HG03342 (cell line): ENCODE measurements around the gene SHD.
"Not testable (repeated sequence)": the region's sequence is repeated elsewhere in the genome, so short reads cannot be mapped to it uniquely, and the experiment has no call there.

Experiments used
- ATAC-seq: cut with Tn5 transposase; IDR thresholded peaks from one replicate; pipeline ENCODE4 v1.9.1; 2021; ENCODE audit warnings: mild to moderate bottlenecking, moderate library complexity; ENCODE audit not compliant: unreplicated experiment

SHD gene

GRCh38 chr19:4278419-4279266 lies at the start of gene SHD:
Gene SHD (plus strand): TSS chr19:4279266. CDS start chr19:4280064, 798 bp downstream.
- ATAC-seq: no peak

- not testable (repeated sequence) for ATAC-seq
Measured at GRCh38 chr19:4230237-4230636, 48.8 kb upstream of the SHD start.

GRCh38 chr19:4231521-4231920 lies 47.5 kb upstream of the SHD start:
- ATAC-seq: not testable (repeated sequence)

GRCh38 chr19:4232139-4232538 lies 46.9 kb upstream of the SHD start:
- ATAC-seq: not testable (repeated sequence)

DNA sequence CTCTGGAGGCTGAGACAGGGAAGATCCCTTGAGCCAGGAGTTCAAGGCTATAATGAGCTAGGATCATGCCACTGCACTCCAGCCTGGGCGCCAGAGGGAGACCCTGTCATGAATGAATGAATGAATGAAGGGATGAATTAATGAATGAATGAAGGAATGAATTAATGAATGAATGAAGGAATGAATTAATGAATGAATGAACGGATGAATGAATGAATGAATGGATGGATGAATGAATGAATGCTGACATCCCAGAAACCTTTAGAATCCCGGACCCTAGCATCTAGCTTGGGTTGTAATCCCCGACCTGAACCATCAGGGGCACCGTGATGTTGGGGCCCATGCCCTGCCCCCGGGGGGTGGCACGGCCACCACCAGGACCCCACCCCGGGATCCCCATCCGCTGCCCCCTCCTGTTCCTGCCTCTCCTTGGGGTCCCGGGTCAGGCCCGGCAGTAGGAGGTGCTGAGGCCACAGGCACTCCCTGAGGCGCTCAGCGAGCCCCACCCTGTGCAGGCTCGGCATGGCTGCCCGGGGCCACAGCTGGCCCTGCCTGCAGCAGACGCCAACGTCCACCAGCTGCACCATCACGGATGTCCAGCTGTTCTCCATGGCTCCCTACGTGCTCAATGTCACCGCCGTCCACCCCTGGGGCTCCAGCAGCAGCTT lies 46.3 kb upstream of the SHD start:
- no peak for ATAC-seq

DNA sequence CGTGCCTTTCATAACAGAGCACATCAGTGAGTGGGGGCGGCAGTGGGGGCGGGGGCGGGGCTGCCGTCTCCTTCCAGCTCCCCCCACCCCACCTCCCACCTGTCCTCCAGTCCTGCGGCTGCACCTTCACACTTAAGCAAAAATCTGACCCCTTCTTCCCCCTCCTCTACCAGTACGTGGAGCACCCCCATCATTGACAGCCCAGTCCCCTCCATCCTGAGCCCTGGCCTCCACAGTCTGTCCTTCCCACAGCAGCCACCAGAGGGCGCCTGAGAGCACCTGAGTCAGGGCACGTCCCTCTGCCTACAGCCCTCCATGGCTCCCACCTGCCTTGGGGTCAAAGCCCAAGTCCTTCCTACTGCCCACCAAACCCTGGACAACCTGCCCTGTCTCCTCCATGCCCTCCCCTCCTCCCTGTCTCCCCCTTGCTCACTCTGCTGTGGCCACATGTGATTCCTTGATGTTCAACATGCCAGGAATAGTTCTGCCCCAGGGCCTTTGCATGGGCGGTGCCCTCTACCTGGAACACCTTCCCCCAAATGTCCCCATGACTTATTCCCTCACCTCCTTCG lies 45.7 kb upstream of the SHD start:
- no peak for ATAC-seq

GRCh38 chr19:4234142-4234861 lies 44.8 kb upstream of the SHD start:
- no peak for ATAC-seq

- ATAC-seq: no peak
Measured at GRCh38 chr19:4234862-4235201, 44.2 kb upstream of the SHD start.

GRCh38 chr19:4237510-4237909 lies 41.6 kb upstream of the SHD start:
- not testable (repeated sequence) for ATAC-seq

DNA sequence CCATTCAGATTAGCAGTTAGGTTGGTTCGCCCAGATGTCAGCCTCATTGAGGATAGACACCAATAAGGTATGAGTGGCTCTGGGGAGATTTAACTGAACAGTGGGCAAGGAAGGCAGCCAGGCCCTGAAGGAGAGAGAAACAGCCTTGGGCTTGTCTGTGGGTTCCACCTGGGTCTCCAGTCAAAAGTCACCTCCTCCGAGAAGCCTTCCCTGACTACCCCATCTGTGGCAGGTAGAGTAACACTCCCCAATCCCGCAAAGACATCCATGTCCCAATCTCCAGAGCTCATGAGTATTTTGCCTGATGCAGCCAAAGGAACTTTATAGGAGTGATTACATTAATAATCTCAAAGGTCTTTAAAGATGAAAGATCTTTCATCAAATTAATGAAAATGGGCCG lies 40.2 kb upstream of the SHD start:
- ATAC-seq: no peak

GRCh38 chr19:4241824-4242430 lies 37.1 kb upstream of the SHD start:
- no peak for ATAC-seq

DNA sequence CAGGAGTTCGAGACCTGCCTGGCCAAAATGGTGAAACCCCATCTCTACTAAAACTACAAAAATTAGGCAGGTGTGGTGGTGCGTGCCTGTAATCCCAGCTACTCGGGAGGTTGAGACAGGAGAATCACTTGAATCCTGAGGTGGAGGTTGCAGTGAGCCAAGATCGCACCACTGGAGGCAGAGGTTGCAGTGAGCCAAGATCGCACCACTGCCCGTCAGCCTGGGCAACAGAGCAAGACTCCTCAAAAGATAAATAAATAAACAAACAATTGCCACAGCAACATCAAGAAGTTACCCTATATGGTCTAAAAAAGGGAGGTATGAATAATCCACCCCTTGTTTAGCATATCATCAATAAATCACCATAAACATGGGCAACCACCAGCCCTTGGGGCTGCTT lies 33.1 kb upstream of the SHD start:
- not testable (repeated sequence) for ATAC-seq

DNA sequence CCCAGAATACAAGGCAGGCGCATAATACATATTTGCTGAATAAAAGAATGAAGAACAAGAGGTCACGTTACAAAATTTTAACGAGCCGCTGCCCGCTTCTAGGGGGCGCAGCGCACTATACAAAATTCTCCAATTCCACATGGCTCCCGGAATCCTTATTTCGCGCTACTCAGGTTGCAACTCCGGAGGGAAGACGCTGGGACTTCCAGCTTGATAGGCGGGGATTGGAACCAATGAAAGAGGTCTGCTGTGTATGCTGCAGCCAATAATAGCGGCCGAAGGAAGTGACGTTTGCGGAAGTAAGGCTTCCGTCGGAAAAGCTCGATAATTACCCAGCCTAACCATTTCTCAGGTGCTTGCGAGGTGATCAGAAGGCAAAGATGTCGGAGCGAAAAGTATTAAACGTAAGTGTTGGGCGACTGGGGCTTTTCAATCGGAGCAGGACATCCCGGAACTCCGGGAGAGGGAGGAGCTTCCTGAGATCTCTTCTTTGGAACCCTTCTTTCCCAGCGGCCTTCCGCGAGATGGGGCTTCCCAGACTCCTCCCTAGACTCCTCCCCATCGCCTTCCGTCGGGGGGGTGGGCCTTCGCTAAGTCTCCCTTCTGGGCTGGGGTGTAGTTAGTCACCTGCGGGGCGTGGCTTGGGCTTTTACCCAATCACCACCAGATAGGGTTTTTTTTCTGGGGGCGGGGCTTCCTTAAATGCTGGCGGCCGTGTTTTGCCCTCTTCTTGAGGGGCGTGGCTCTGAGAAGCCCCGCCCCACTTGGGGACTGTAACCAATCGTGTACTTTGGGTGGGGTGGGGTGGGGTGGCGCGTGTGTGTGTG lies 32.1 kb upstream of the SHD start, which contains the start of gene YJU2:
Gene YJU2 (plus strand): TSS at position 314 of the 827 bp plus-strand sequence. CDS start 67 bp downstream, at position 381.
- peak; percentile 86 for ATAC-seq

- ATAC-seq: no peak
Measured at GRCh38 chr19:4256563-4256962, 22.5 kb upstream of the SHD start.

GRCh38 chr19:4257025-4257424 lies 22.0 kb upstream of the SHD start:
- no peak for ATAC-seq

GRCh38 chr19:4258181-4258580 lies 20.9 kb upstream of the SHD start:
- ATAC-seq: no peak

DNA sequence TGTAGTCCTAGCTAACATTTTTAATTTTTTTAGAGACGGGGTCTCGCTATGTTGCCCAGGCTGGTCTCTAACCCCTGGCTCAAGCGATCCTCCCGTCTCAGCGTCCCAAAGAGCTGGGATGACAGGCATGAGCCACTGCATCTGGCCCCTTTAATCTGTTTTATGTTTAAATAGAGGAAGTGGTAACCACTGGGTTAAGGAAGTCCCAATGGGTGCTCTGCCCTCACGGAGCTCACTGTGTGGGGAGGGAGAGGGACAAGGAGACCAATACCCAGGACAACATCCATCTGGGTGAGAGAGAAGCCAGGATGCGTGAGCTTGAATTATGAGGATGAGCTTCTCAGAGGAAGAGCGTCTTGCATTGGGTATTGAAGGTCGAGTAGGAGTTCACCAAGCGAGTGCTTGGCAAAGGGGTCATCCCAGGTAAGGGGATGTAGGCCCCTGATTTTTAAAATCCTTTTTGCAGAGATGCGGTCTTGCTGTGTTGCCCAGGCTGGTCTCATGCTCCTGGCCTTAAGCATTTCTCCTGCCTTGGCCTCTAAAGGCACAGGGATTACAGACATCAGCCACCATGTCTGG lies 18.4 kb upstream of the SHD start:
- no peak for ATAC-seq

- ATAC-seq: no peak
Measured at GRCh38 chr19:4264812-4265211, 14.3 kb upstream of the SHD start.

GRCh38 chr19:4266253-4267000 lies 12.6 kb upstream of the SHD start:
- ATAC-seq: no peak
